ENCODE results near the gene PEX11B. TPM values are rescaled to one million over a fixed set of nuclear protein-coding genes. Genes with fewer than 3 reads are reported as not detected.

Gene PEX11B
- total RNA-seq, 2 donors from 2014 or later = 12.9 to 16.0 TPM

- Histone ChIP-seq H3K27me3 (ENCODE audit: control insufficient read depth, insufficient read depth, low read length, poor library complexity, severe bottlenecking) (no peaks in the 10 kb centered on the region), H3K27ac (ENCODE audit: low read depth, low read length) (peak overlapping the region; percentile 49), H3K9me3 (ENCODE audit: control insufficient read depth, low read length) (no peaks in the 10 kb centered on the region), H3K9ac (ENCODE audit: extremely low read depth, low read length, poor library complexity, severe bottlenecking) (no peak overlapping the region), H3K4me3 (ENCODE audit: low read length) (no peak overlapping the region), H3K36me3 (ENCODE audit: control insufficient read depth, insufficient read depth, low read length) (no peaks in the 10 kb centered on the region), H3K4me1 (ENCODE audit: control insufficient read depth, insufficient read depth, low read length) (no peaks in the 10 kb centered on the region)
- H3K36me3 Mint-ChIP-seq (ENCODE audit: low read depth) = no peaks in the 10 kb centered on the region
- no peak overlapping the region for H3K4me3 Mint-ChIP-seq
- no peak for DNase-seq
- peaks cover 35% of the 10 kb centered on the region for H3K27me3 Mint-ChIP-seq (ENCODE audit: insufficient read depth)
- no peak overlapping the region for H3K27ac Mint-ChIP-seq
- peaks cover 7% of the 10 kb centered on the region for H3K4me1 Mint-ChIP-seq
- 78 to 93% methylated on average over 4 to 5 of the region's 5 CpGs for WGBS, 2 experiments (ENCODE audit: insufficient coverage in 1 of 2, insufficient read length in 1 of 2)
- no peaks in the 10 kb centered on the region for H3K9me3 Mint-ChIP-seq
- TF ChIP-seq CTCF (conservative IDR thresholded peaks at IDR 0.05) = no peak
Measured at GRCh38 chr1:145898756-145899155, 19.8 kb downstream of the PEX11B start.

- no peaks in the 10 kb centered on the region for H3K9me3 ChIP-seq (ENCODE audit: control insufficient read depth, low read length)
- no peaks in the 10 kb centered on the region for H3K36me3 ChIP-seq (ENCODE audit: control insufficient read depth, insufficient read depth, low read length)
- no peak overlapping the region for H3K9ac ChIP-seq (ENCODE audit: extremely low read depth, low read length, poor library complexity, severe bottlenecking)
- peaks cover 7% of the 10 kb centered on the region for H3K4me1 Mint-ChIP-seq
- H3K27me3 ChIP-seq (ENCODE audit: control insufficient read depth, insufficient read depth, low read length, poor library complexity, severe bottlenecking) = no peaks in the 10 kb centered on the region
- TF ChIP-seq CTCF (conservative IDR thresholded peaks at IDR 0.05) = no peak
- H3K27me3 Mint-ChIP-seq (ENCODE audit: insufficient read depth) = peaks cover 34% of the 10 kb centered on the region
- no peak for DNase-seq
- 100% methylated on average over 1 of the region's 1 CpG; no CpG with 5 or more reads in 1 of the 2 experiments for WGBS, 2 experiments (ENCODE audit: insufficient coverage in 1 of 2, insufficient read length in 1 of 2)
- no peak overlapping the region for H3K27ac ChIP-seq (ENCODE audit: low read depth, low read length)
- H3K4me3 ChIP-seq (ENCODE audit: low read length) = no peak overlapping the region
- no peaks in the 10 kb centered on the region for H3K4me1 ChIP-seq (ENCODE audit: control insufficient read depth, insufficient read depth, low read length)
- H3K4me3 Mint-ChIP-seq = no peak overlapping the region
- no peak overlapping the region for H3K27ac Mint-ChIP-seq
- no peaks in the 10 kb centered on the region for H3K9me3 Mint-ChIP-seq
- H3K36me3 Mint-ChIP-seq (ENCODE audit: low read depth) = no peaks in the 10 kb centered on the region
Measured at GRCh38 chr1:145897969-145898368, 20.5 kb downstream of the PEX11B start.

GRCh38 chr1:145895471-145895870 is 23.0 kb downstream of the PEX11B start:
- peaks cover 29% of the 10 kb centered on the region for H3K27me3 Mint-ChIP-seq (ENCODE audit: insufficient read depth)
- H3K4me1 Mint-ChIP-seq = peaks cover 26% of the 10 kb centered on the region
- DNase-seq = no peak
- H3K4me3 Mint-ChIP-seq = no peak overlapping the region
- H3K27ac Mint-ChIP-seq = no peak overlapping the region
- Histone ChIP-seq H3K4me3 (ENCODE audit: low read length) (no peak overlapping the region), H3K4me1 (ENCODE audit: control insufficient read depth, insufficient read depth, low read length) (peaks cover 4% of the 10 kb centered on the region), H3K36me3 (ENCODE audit: control insufficient read depth, insufficient read depth, low read length) (no peaks in the 10 kb centered on the region), H3K9ac (ENCODE audit: extremely low read depth, low read length, poor library complexity, severe bottlenecking) (no peak overlapping the region), H3K27me3 (ENCODE audit: control insufficient read depth, insufficient read depth, low read length, poor library complexity, severe bottlenecking) (no peaks in the 10 kb centered on the region), H3K9me3 (ENCODE audit: control insufficient read depth, low read length) (no peaks in the 10 kb centered on the region), H3K27ac (ENCODE audit: low read depth, low read length) (no peak overlapping the region)
- TF ChIP-seq CTCF (conservative IDR thresholded peaks at IDR 0.05) = no peak
- no peaks in the 10 kb centered on the region for H3K9me3 Mint-ChIP-seq
- 80 to 91% methylated on average over 1 of the region's 1 CpG for WGBS, 2 experiments (ENCODE audit: insufficient coverage in 1 of 2, insufficient read length in 1 of 2)
- H3K36me3 Mint-ChIP-seq (ENCODE audit: low read depth) = no peaks in the 10 kb centered on the region
